ENCODE results near the gene LAMA4. TPM values are rescaled to one million over a fixed set of nuclear protein-coding genes. Genes with fewer than 3 reads are reported as not detected.

Gene LAMA4
- total RNA-seq, 1 donor from 2014 or later, result 0.56 TPM

DNA sequence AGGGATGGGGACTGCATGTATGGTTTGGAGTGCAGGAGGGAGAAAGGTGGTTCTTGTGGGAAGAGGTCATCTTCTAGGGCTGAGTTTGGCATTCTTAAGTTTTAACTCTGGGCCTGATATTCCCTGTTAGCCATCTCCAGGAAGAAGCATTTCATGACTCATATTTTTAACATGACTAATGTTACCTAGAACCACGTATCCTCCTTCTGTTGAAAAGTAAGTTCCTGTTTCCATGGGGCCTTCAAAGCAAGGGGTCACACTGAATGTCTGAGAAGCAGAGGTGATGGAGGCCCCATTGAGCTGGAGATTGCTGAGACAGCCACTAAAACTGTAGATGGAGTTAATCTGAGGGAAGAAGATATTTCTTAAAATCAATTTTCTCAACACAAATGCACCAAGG lies 136.8 kb downstream of the LAMA4 start:
- TF ChIP-seq EZH2 (IDR thresholded peaks at IDR 0.05), result no peak
- TF ChIP-seq EZH2phosphoT487 (IDR thresholded peaks at IDR 0.05), result no peak
- TF ChIP-seq CTCF (IDR thresholded peaks at IDR 0.05), result no peak
- H3K4me2 ChIP-seq, result no peak overlapping the region
- H3K79me2 ChIP-seq (ENCODE audit: low read depth), result no peaks in the 10 kb centered on the region
- H2AFZ ChIP-seq (replicated peaks), result peak overlapping the region; percentile 6
- H3K4me1 Mint-ChIP-seq, result no peaks in the 10 kb centered on the region
- H3K27me3 Mint-ChIP-seq (ENCODE audit: insufficient read depth, low read depth), result no peaks in the 10 kb centered on the region
- no peaks in the 10 kb centered on the region for H3K4me1 ChIP-seq
- H3K36me3 Mint-ChIP-seq, result no peaks in the 10 kb centered on the region
- no peaks in the 10 kb centered on the region for H3K27me3 ChIP-seq
- DNase-seq (ENCODE audit: low spot score), result no peak
- no peaks in the 10 kb centered on the region for H3K9me3 ChIP-seq (ENCODE audit: low read depth)
- no peak overlapping the region for H3K27ac Mint-ChIP-seq
- no peak overlapping the region for H3K4me3 Mint-ChIP-seq
- no peaks in the 10 kb centered on the region for H4K20me1 ChIP-seq (ENCODE audit: low read depth)
- no peaks in the 10 kb centered on the region for H3K9me3 Mint-ChIP-seq
- no peaks in the 10 kb centered on the region for H3F3A ChIP-seq (ENCODE audit: low read depth)
- H3K36me3 ChIP-seq, result no peaks in the 10 kb centered on the region
- no peak overlapping the region for H3K4me3 ChIP-seq
- H3K27ac ChIP-seq, result no peak overlapping the region
- no peak overlapping the region for H3K9ac ChIP-seq

DNA sequence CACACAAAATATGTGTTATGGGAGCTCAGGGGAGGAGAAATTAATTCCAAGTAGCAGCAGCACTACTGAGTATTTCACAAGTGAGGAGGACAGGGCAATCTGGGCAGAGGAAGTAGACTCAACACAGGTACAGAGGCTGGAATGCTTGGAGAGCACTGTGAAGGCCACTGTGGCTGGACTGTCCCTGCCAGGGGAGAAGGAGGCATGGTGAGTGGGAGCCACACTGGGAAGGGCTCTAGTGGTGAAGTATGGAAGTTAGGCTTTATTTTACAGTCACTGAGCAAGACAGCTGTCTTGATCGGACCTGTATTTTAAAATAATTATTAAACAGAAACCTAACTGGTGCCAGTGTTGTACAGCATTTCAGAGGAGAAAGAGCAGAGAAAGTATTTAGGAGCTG lies 138.1 kb downstream of the LAMA4 start:
- H3K4me1 ChIP-seq, result no peaks in the 10 kb centered on the region
- H3K4me3 ChIP-seq, result no peak overlapping the region
- DNase-seq (ENCODE audit: low spot score), result no peak
- Mint-ChIP-seq H3K4me3 (no peak overlapping the region), H3K27me3 (ENCODE audit: insufficient read depth, low read depth) (no peaks in the 10 kb centered on the region), H3K27ac (no peak overlapping the region), H3K9me3 (no peaks in the 10 kb centered on the region), H3K36me3 (no peaks in the 10 kb centered on the region), H3K4me1 (peaks cover 7% of the 10 kb centered on the region)
- no peak overlapping the region for H3K27ac ChIP-seq
- H3K36me3 ChIP-seq, result no peaks in the 10 kb centered on the region
- no peak overlapping the region for H3K9ac ChIP-seq
- TF ChIP-seq EZH2phosphoT487 (IDR thresholded peaks at IDR 0.05), result no peak
- TF ChIP-seq CTCF (IDR thresholded peaks at IDR 0.05), result peak; percentile 9
- no peak for TF ChIP-seq EZH2 (IDR thresholded peaks at IDR 0.05)
- H2AFZ ChIP-seq (replicated peaks), result no peak overlapping the region
- no peak overlapping the region for H3K4me2 ChIP-seq
- no peaks in the 10 kb centered on the region for H3K9me3 ChIP-seq (ENCODE audit: low read depth)
- no peaks in the 10 kb centered on the region for H3K27me3 ChIP-seq
- H4K20me1 ChIP-seq (ENCODE audit: low read depth), result no peaks in the 10 kb centered on the region
- H3K79me2 ChIP-seq (ENCODE audit: low read depth), result no peaks in the 10 kb centered on the region
- H3F3A ChIP-seq (ENCODE audit: low read depth), result no peaks in the 10 kb centered on the region

DNA sequence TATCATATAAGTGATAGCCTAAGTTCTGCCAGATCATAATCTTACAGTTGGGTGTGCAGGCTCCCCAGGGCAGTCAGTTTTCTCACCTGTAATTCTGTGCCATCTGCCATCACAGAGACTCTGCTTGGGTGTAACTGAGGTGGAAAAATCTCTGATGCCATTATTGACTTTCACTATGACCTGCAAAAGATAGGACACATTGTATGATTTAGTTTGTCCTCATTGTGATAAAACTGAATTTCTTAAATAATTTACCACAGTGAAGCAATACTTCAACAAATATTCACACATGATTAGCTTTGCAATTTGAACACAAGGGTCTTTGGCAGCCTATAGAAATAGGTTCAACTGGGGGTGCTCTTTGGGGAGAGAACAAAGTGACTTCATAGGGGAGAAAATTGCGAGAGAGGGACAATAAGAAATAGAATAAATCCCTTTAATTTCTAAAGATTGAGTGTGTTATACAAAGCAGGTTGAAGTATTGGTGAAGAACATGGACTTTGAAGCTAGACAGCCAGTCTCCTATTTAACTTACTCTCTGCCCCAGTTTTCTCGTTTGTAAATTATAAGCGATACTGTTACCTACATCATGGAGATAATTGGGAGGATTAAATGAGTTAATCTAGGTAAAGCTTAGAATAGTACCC lies 139.7 kb downstream of the LAMA4 start:
- Histone ChIP-seq H2AFZ (replicated peaks) (no peak overlapping the region), H3K36me3 (no peaks in the 10 kb centered on the region), H3F3A (ENCODE audit: low read depth) (no peaks in the 10 kb centered on the region), H3K79me2 (ENCODE audit: low read depth) (no peaks in the 10 kb centered on the region), H3K27ac (no peak overlapping the region), H3K4me2 (no peak overlapping the region), H3K4me1 (no peaks in the 10 kb centered on the region), H4K20me1 (ENCODE audit: low read depth) (no peaks in the 10 kb centered on the region), H3K9ac (no peak overlapping the region), H3K27me3 (no peaks in the 10 kb centered on the region), H3K9me3 (ENCODE audit: low read depth) (no peaks in the 10 kb centered on the region), H3K4me3 (no peak overlapping the region)
- no peak for DNase-seq (ENCODE audit: low spot score)
- TF ChIP-seq EZH2phosphoT487 (IDR thresholded peaks at IDR 0.05) (no peak), CTCF (IDR thresholded peaks at IDR 0.05) (no peak)
- no peak overlapping the region for H3K27ac Mint-ChIP-seq
- no peaks in the 10 kb centered on the region for H3K36me3 Mint-ChIP-seq
- H3K4me3 Mint-ChIP-seq, result no peak overlapping the region
- H3K4me1 Mint-ChIP-seq, result peaks cover 9% of the 10 kb centered on the region
- no peaks in the 10 kb centered on the region for H3K9me3 Mint-ChIP-seq
- no peaks in the 10 kb centered on the region for H3K27me3 Mint-ChIP-seq (ENCODE audit: insufficient read depth, low read depth)

Data from neural progenitor cell (in vitro differentiated cells).